ENCODE results near the gene PFDN1.

Gene PFDN1

GRCh38 chr5:140239461-140239860 is 63.4 kb downstream of the PFDN1 start:
- no peak for TF ChIP-seq CTCF (IDR thresholded peaks at IDR 0.05; ENCODE audit: low read depth, low read length)
- H3K4me3 ChIP-seq (replicated peaks in 1 of 2; ENCODE audit: low read depth in 2 of 2, low read length in 2 of 2), result no peak overlapping the region
- DNase-seq (ENCODE audit: low read depth in 2 of 2), result no peak

GRCh38 chr5:140238756-140239155 is 64.1 kb downstream of the PFDN1 start:
- no peak for TF ChIP-seq CTCF (IDR thresholded peaks at IDR 0.05; ENCODE audit: low read depth, low read length)

GRCh38 chr5:140236891-140237598 is 65.9 kb downstream of the PFDN1 start:
- H3K4me3 ChIP-seq (replicated peaks in 1 of 2; ENCODE audit: low read depth in 2 of 2, low read length in 2 of 2), result no peak overlapping the region
- no peak for DNase-seq (ENCODE audit: low read depth in 2 of 2)
- TF ChIP-seq CTCF (IDR thresholded peaks at IDR 0.05; ENCODE audit: low read depth, low read length), result no peak

More at GRCh38 chr5:140238756-140239155, 64.1 kb downstream of the PFDN1 start:
- H3K4me3 ChIP-seq (replicated peaks in 1 of 2; ENCODE audit: low read depth in 2 of 2, low read length in 2 of 2), result no peak overlapping the region
- DNase-seq (ENCODE audit: low read depth in 2 of 2), result no peak

GRCh38 chr5:140235791-140236551 is 66.9 kb downstream of the PFDN1 start:
- TF ChIP-seq CTCF (IDR thresholded peaks at IDR 0.05; ENCODE audit: low read depth, low read length), result no peak
- H3K4me3 ChIP-seq (replicated peaks in 1 of 2; ENCODE audit: low read depth in 2 of 2, low read length in 2 of 2), result no peak overlapping the region
- no peak for DNase-seq (ENCODE audit: low read depth in 2 of 2)

- TF ChIP-seq CTCF (IDR thresholded peaks at IDR 0.05; ENCODE audit: low read depth, low read length), result no peak
- no peak for DNase-seq (ENCODE audit: low read depth in 2 of 2)
- H3K4me3 ChIP-seq (replicated peaks in 1 of 2; ENCODE audit: low read depth in 2 of 2, low read length in 2 of 2), result no peak overlapping the region
Measured at GRCh38 chr5:140234377-140234989, 68.4 kb downstream of the PFDN1 start.

GRCh38 chr5:140232731-140233130 is 70.2 kb downstream of the PFDN1 start:
- H3K4me3 ChIP-seq (replicated peaks in 1 of 2; ENCODE audit: low read depth in 2 of 2, low read length in 2 of 2), result no peak overlapping the region
- TF ChIP-seq CTCF (IDR thresholded peaks at IDR 0.05; ENCODE audit: low read depth, low read length), result no peak

More at GRCh38 chr5:140232731-140233130, 70.2 kb downstream of the PFDN1 start:
- no peak for DNase-seq (ENCODE audit: low read depth in 2 of 2)
